ENCODE results near the gene SULT1A1.

Gene SULT1A1

GRCh38 chr16:28589069-28589468, 20.8 kb downstream of the SULT1A1 start:
- no peak overlapping the region for H3K27ac ChIP-seq (ENCODE audit: extremely low read depth, low read depth, low read length)
- no peaks in the 10 kb centered on the region for H3K9me3 ChIP-seq (ENCODE audit: control insufficient read depth, insufficient read depth, low read depth, low read length)
- no peak overlapping the region for H3K4me3 ChIP-seq (ENCODE audit: low read depth, low read length)
- peak; percentile 57 for TF ChIP-seq GLIS1 (tag by site-specific recombination; IDR thresholded peaks at IDR 0.05)
- TF ChIP-seq ZIC2 (tag by site-specific recombination; IDR thresholded peaks at IDR 0.05), result peak; percentile 87
- TF ChIP-seq ZNF529 (tag by site-specific recombination; IDR thresholded peaks at IDR 0.05; ENCODE audit: insufficient replicate concordance), result no peak
- no peak for TF ChIP-seq ZSCAN23 (tag by site-specific recombination; IDR thresholded peaks at IDR 0.05)
- CTCF ChIA-PET, result no interaction called here
- POLR2A ChIA-PET, result no interaction called here
- peaks cover 0 to 38% of the 10 kb centered on the region in 2 experiments; a peak in 2 of 3 replicates for H3K36me3 ChIP-seq (ENCODE audit: control insufficient read depth in 2 of 2, insufficient read depth in 1 of 2, low read length in 2 of 2)
- no peaks in the 10 kb centered on the region for H3K4me1 ChIP-seq (ENCODE audit: control insufficient read depth, insufficient read depth, low read length)

DNA sequence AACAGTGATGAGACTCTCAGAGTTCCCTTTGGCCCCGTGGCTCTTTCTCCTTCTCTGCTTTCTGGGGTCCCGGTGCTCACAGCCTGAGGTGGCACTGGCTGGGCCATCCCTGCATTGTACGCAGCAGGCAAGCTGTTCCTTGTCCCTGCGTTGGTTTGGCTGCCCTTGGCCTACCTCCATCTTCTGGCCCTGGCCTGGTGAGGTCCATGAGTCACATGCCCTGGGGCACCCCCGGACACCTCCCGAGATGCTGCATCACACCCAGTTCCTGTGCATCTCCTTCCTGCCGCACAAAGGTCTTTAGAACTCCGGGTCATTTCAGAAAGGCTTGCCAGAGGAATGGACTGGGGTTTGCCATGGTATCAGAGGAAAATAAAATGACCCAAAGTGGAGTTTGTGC, 22.5 kb downstream of the SULT1A1 start:
- Histone ChIP-seq H3K36me3 (ENCODE audit: control insufficient read depth in 2 of 2, insufficient read depth in 1 of 2, low read length in 2 of 2) (peaks cover 0 to 44% of the 10 kb centered on the region in 2 experiments; a peak in 2 of 3 replicates), H3K4me1 (ENCODE audit: control insufficient read depth, insufficient read depth, low read length) (no peaks in the 10 kb centered on the region), H3K9me3 (ENCODE audit: control insufficient read depth, insufficient read depth, low read depth, low read length) (no peaks in the 10 kb centered on the region), H3K4me3 (ENCODE audit: low read depth, low read length) (no peak overlapping the region), H3K27ac (ENCODE audit: extremely low read depth, low read depth, low read length) (no peak overlapping the region)
- TF ChIP-seq ZNF10 (tag by site-specific recombination; IDR thresholded peaks at IDR 0.05), result no peak
- TF ChIP-seq ZFP69B (tag by site-specific recombination; IDR thresholded peaks at IDR 0.05), result no peak
- no peak for TF ChIP-seq ZBTB49 (tag by site-specific recombination; IDR thresholded peaks at IDR 0.05; ENCODE audit: low read depth)
- TF ChIP-seq, protein P1, sequence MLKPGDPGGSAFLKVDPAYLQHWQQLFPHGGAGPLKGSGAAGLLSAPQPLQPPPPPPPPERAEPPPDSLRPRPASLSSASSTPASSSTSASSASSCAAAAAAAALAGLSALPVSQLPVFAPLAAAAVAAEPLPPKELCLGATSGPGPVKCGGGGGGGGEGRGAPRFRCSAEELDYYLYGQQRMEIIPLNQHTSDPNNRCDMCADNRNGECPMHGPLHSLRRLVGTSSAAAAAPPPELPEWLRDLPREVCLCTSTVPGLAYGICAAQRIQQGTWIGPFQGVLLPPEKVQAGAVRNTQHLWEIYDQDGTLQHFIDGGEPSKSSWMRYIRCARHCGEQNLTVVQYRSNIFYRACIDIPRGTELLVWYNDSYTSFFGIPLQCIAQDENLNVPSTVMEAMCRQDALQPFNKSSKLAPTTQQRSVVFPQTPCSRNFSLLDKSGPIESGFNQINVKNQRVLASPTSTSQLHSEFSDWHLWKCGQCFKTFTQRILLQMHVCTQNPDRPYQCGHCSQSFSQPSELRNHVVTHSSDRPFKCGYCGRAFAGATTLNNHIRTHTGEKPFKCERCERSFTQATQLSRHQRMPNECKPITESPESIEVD (tag by site-specific recombination; IDR thresholded peaks at IDR 0.05), result no peak
- TF ChIP-seq ZNF670 (tag by site-specific recombination; IDR thresholded peaks at IDR 0.05; ENCODE audit: low read depth), result no peak
- TF ChIP-seq ZSCAN18 (tag by site-specific recombination; IDR thresholded peaks at IDR 0.05), result no peak
- no peak for TF ChIP-seq ZNF701 (tag by site-specific recombination; IDR thresholded peaks at IDR 0.05)
- TF ChIP-seq, protein P2, sequence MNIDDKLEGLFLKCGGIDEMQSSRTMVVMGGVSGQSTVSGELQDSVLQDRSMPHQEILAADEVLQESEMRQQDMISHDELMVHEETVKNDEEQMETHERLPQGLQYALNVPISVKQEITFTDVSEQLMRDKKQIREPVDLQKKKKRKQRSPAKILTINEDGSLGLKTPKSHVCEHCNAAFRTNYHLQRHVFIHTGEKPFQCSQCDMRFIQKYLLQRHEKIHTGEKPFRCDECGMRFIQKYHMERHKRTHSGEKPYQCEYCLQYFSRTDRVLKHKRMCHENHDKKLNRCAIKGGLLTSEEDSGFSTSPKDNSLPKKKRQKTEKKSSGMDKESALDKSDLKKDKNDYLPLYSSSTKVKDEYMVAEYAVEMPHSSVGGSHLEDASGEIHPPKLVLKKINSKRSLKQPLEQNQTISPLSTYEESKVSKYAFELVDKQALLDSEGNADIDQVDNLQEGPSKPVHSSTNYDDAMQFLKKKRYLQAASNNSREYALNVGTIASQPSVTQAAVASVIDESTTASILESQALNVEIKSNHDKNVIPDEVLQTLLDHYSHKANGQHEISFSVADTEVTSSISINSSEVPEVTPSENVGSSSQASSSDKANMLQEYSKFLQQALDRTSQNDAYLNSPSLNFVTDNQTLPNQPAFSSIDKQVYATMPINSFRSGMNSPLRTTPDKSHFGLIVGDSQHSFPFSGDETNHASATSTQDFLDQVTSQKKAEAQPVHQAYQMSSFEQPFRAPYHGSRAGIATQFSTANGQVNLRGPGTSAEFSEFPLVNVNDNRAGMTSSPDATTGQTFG (tag by site-specific recombination; IDR thresholded peaks at IDR 0.05; ENCODE audit: borderline replicate concordance), result no peak
- TF ChIP-seq, protein P3, sequence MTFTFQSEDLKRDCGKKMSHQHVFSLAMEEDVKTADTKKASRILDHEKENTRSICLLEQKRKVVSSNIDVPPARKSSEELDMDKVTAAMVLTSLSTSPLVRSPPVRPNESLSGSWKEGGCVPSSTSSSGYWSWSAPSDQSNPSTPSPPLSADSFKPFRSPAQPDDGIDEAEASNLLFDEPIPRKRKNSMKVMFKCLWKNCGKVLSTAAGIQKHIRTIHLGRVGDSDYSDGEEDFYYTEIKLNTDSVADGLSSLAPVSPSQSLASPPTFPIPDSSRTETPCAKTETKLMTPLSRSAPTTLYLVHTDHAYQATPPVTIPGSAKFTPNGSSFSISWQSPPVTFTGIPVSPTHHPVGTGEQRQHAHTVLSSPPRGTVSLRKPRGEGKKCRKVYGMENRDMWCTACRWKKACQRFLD (tag by site-specific recombination; IDR thresholded peaks at IDR 0.05), result no peak
- TF ChIP-seq ZNF2 (tag by site-specific recombination; IDR thresholded peaks at IDR 0.05), result no peak
- TF ChIP-seq ZNF202 (tag by site-specific recombination; IDR thresholded peaks at IDR 0.05; ENCODE audit: borderline replicate concordance), result no peak
- POLR2A ChIA-PET, result no interaction called here
- CTCF ChIA-PET, result no interaction called here

All from HEK293 (cell line).